H9 (cell line): ENCODE results near the gene RAB25. TPM values are rescaled to one million over a fixed set of nuclear protein-coding genes. Genes with fewer than 3 reads are reported as not detected.

Experiments used
- DNase-seq: peaks from one replicate; pipeline ENCODE4 v3.0.0-alpha.2; 2017
- H2AFZ ChIP-seq: one replicate; pipeline ENCODE4 v1.6.1; 2013; ENCODE audit warnings: mild to moderate bottlenecking, low read length, control low read depth, moderate library complexity
- H2AK5ac ChIP-seq: 2 replicates; pipeline ENCODE4 v1.6.1; 2013; ENCODE audit warnings: low read length, control low read depth, mixed read lengths; ENCODE audit not compliant: insufficient read length
- H2BK120ac ChIP-seq: one replicate; pipeline ENCODE4 v1.6.1; 2013; ENCODE audit warnings: low read depth, mild to moderate bottlenecking, low read length, control low read depth, inconsistent platforms; ENCODE audit not compliant: poor library complexity, severe bottlenecking
- H2BK12ac ChIP-seq: 2 replicates; pipeline ENCODE4 v1.6.1; 2013; ENCODE audit warnings: low read length, control low read depth, mixed read lengths, low read depth; ENCODE audit not compliant: insufficient read length
- H2BK15ac ChIP-seq: 2 replicates; pipeline ENCODE4 v1.6.1; 2013; ENCODE audit warnings: low read depth, low read length, control low read depth
- H2BK20ac ChIP-seq: one replicate; pipeline ENCODE4 v1.6.1; 2013; ENCODE audit warnings: low read depth, mild to moderate bottlenecking, low read length, control low read depth, inconsistent platforms; ENCODE audit not compliant: poor library complexity, severe bottlenecking
- H2BK5ac ChIP-seq: 2 replicates; pipeline ENCODE4 v1.6.1; 2013; ENCODE audit warnings: low read length, control low read depth, mixed read lengths; ENCODE audit not compliant: insufficient read length
- H3K14ac ChIP-seq: 2 replicates; pipeline ENCODE4 v1.6.1; 2013; ENCODE audit warnings: low read length, control low read depth; ENCODE audit not compliant: insufficient read depth
- H3K18ac ChIP-seq: 2 replicates; pipeline ENCODE4 v1.6.1; 2013; ENCODE audit warnings: low read depth, mild to moderate bottlenecking, mixed read lengths, low read length, control low read depth; ENCODE audit not compliant: insufficient read length
- H3K23ac ChIP-seq: 2 replicates; pipeline ENCODE4 v1.6.1; 2013; ENCODE audit warnings: low read length, control low read depth, mixed read lengths, low read depth; ENCODE audit not compliant: insufficient read length
- H3K23me2 ChIP-seq: 2 replicates; pipeline ENCODE4 v1.6.1; 2013; ENCODE audit warnings: low read depth, mild to moderate bottlenecking, mixed read lengths, low read length, control low read depth; ENCODE audit not compliant: insufficient read length, poor library complexity, severe bottlenecking
- H3K27ac ChIP-seq: 2 replicates; pipeline ENCODE4 v1.5.1; 2013; ENCODE audit warnings: low read length, control low read depth, mixed read lengths, low read depth; ENCODE audit not compliant: insufficient read length
- H3K27me3 ChIP-seq: 2 replicates; pipeline ENCODE4 v1.6.1; 2013; ENCODE audit warnings: low read length, control low read depth, inconsistent platforms; ENCODE audit not compliant: insufficient read depth
- H3K4ac ChIP-seq: 2 replicates; pipeline ENCODE4 v1.6.1; 2013; ENCODE audit warnings: low read depth, mild to moderate bottlenecking, control low read depth, inconsistent platforms, low read length, moderate library complexity
- H3K4me1 ChIP-seq: 2 replicates; pipeline ENCODE4 v1.6.1; 2013; ENCODE audit warnings: low read length, control low read depth, inconsistent platforms; ENCODE audit not compliant: insufficient read depth
- H3K4me2 ChIP-seq: 2 replicates; pipeline ENCODE4 v1.6.1; 2013; ENCODE audit warnings: low read length, control low read depth, mixed read lengths; ENCODE audit not compliant: insufficient read length, insufficient read depth
- H3K56ac ChIP-seq: 2 replicates; pipeline ENCODE4 v1.6.1; 2013; ENCODE audit warnings: low read depth, mild to moderate bottlenecking, mixed read lengths, low read length, control low read depth; ENCODE audit not compliant: insufficient read length
- H3K79me1 ChIP-seq: 2 replicates; pipeline ENCODE4 v1.6.1; 2013; ENCODE audit warnings: low read depth, mild to moderate bottlenecking, moderate library complexity, low read length, control low read depth, inconsistent platforms; ENCODE audit not compliant: insufficient read depth, poor library complexity, severe bottlenecking
- H3K79me2 ChIP-seq: 2 replicates; pipeline ENCODE4 v1.6.1; 2013; ENCODE audit warnings: low read length, control low read depth, inconsistent platforms; ENCODE audit not compliant: insufficient read depth
- H3K9ac ChIP-seq: 2 replicates; pipeline ENCODE4 v1.6.1; 2013; ENCODE audit warnings: low read length, control low read depth, mixed read lengths; ENCODE audit not compliant: insufficient read length; ENCODE audit errors: extremely low read depth
- H3K9me3 ChIP-seq: one replicate; pipeline ENCODE4 v1.6.1; 2013; ENCODE audit warnings: low read depth, low read length, inconsistent platforms; ENCODE audit not compliant: control insufficient read depth
- H3T11ph ChIP-seq: one replicate; pipeline ENCODE4 v1.6.1; 2013; ENCODE audit warnings: mild to moderate bottlenecking, low read length, control low read depth, inconsistent platforms
- H4K20me1 ChIP-seq: one replicate; pipeline ENCODE4 v1.6.1; 2013; ENCODE audit not compliant: control insufficient read depth, insufficient read length, insufficient read depth
- H4K5ac ChIP-seq: 2 replicates; pipeline ENCODE4 v1.6.1; 2013; ENCODE audit warnings: low read depth, mild to moderate bottlenecking, mixed read lengths, low read length, control low read depth; ENCODE audit not compliant: insufficient read length
- H4K8ac ChIP-seq: replicated peaks from 2 replicates; pipeline ENCODE4 v1.6.1; 2013; ENCODE audit warnings: low read length, control low read depth, mixed read lengths, low read depth; ENCODE audit not compliant: insufficient read length
- H4K91ac ChIP-seq: 2 replicates; pipeline ENCODE4 v1.6.1; 2013; ENCODE audit warnings: low read depth, mild to moderate bottlenecking, moderate library complexity, mixed read lengths, low read length, control low read depth; ENCODE audit not compliant: insufficient read length
- H3K27ac Mint-ChIP-seq, 3 experiments: 2 replicates in 2 of 3; 3 replicates in 1 of 3; pipeline ENCODE4 v1.8.0; 2020 to 2021; ENCODE audit warnings: mixed read lengths in 3 of 3, mild to moderate bottlenecking in 1 of 3, moderate library complexity in 1 of 3
- H3K27me3 Mint-ChIP-seq: 2 replicates; pipeline ENCODE4 v1.8.0; 2021; ENCODE audit warnings: low read depth, mild to moderate bottlenecking, moderate library complexity, mixed read lengths
- H3K36me3 Mint-ChIP-seq, 3 experiments: 2 replicates in 2 of 3; 3 replicates in 1 of 3; pipeline ENCODE4 v1.8.0; 2020 to 2021; ENCODE audit warnings: low read depth in 3 of 3, mixed read lengths in 3 of 3; ENCODE audit not compliant: insufficient read depth in 1 of 3
- H3K4me1 Mint-ChIP-seq, 2 experiments: 2 replicates each; pipeline ENCODE4 v1.8.0; 2020; ENCODE audit warnings: mixed read lengths in 2 of 2
- H3K4me3 Mint-ChIP-seq, 2 experiments: 2 replicates in 1 of 2; 3 replicates in 1 of 2; pipeline ENCODE4 v1.8.0; 2020 to 2021; ENCODE audit warnings: mild to moderate bottlenecking in 2 of 2, mixed read lengths in 2 of 2, moderate library complexity in 1 of 2
- H3K9me3 Mint-ChIP-seq, 2 experiments: 2 replicates in 1 of 2; 3 replicates in 1 of 2; pipeline ENCODE4 v1.8.0; 2020; ENCODE audit warnings: mild to moderate bottlenecking in 2 of 2, mixed read lengths in 2 of 2, moderate library complexity in 1 of 2
- CTCF ChIP-seq: fragments of 200-600 bp; sonication (generic); conservative IDR thresholded peaks from 3 replicates; pipeline ENCODE4 v1.8.0; 2021; ENCODE audit warnings: antibody characterized with exemption, mild to moderate bottlenecking
- WGBS: extraction: QIAGEN DNeasy Blood & Tissue Kit; methylation state at CpG from one replicate; pipeline ENCODE4 v1.1.7; 2013; ENCODE audit warnings: missing lambda C conversion rate, low lambda C conversion rate, mixed read lengths; ENCODE audit not compliant: insufficient read length; ENCODE audit errors: extremely low coverage; 5-methylcytosine and 5-hydroxymethylcytosine counted together
- total RNA-seq: library from RNA; stranded (reverse); gene quantifications from 2 replicates; pipeline ENCODE4 v1.2.1, GENCODE V29; 2021

The RAB25 gene
- total RNA-seq, 1 experiment from 2014 or later = 43.1 TPM

- Mint-ChIP-seq H3K36me3 (peaks cover 20 to 61% (median 57%) of the 10 kb centered on the region in 3 experiments; a peak in 6 of 7 replicates), H3K27me3 (no peaks in the 10 kb centered on the region), H3K4me1 (peaks cover 75 to 81% of the 10 kb centered on the region in 2 experiments), H3K27ac (peak overlapping the region; percentile 61 to 86 (median 73); a peak in 5 of 7 replicates), H3K9me3 (no peaks in the 10 kb centered on the region; a peak in 1 of 5 replicates), H3K4me3 (peak overlapping the region; percentile 46 to 65)
- Histone ChIP-seq H4K91ac (no peak overlapping the region), H2BK12ac (no peak overlapping the region), H2BK5ac (no peak overlapping the region), H2BK15ac (no peak overlapping the region), H2BK120ac (no peak overlapping the region), H2BK20ac (no peak overlapping the region), H2AFZ (no peak overlapping the region), H3K9me3 (no peaks in the 10 kb centered on the region), H3K14ac (no peak overlapping the region; the same call in 1 of the 2 replicates), H2AK5ac (no peak overlapping the region), H3K79me2 (peaks cover 23% of the 10 kb centered on the region; the same call in 1 of the 2 replicates), H3K56ac (no peak overlapping the region), H3K23ac (no peak overlapping the region), H3K4me2 (peak overlapping the region; percentile 0), H3K79me1 (no peaks in the 10 kb centered on the region), H3K4ac (no peak overlapping the region), H3K23me2 (peaks cover 13% of the 10 kb centered on the region), H4K8ac (no peak overlapping the region), H3K18ac (no peak overlapping the region), H3K4me1 (peaks cover 32% of the 10 kb centered on the region), H3K9ac (no peak overlapping the region), H4K20me1 (no peaks in the 10 kb centered on the region), H3K27me3 (no peaks in the 10 kb centered on the region), H3K27ac (no peak overlapping the region), H4K5ac (no peak overlapping the region), H3T11ph (no peak overlapping the region)
- no CpG with 5 or more reads among the region's 73 CpGs for WGBS
- no peak for TF ChIP-seq CTCF
- peak; percentile 80 for DNase-seq
Observed at GRCh38 chr1:156076609-156077429, 15.9 kb downstream of the RAB25 start.
